GM15510 (cell line): ENCODE measurements around the gene FAM20C.

Experiments used
- POLR2A ChIP-seq: IDR thresholded peaks from 3 replicates; pipeline ENCODE4 v1.6.1; 2011; ENCODE audit warnings: borderline replicate concordance; ENCODE audit not compliant: insufficient read length; ENCODE audit errors: extremely low read depth

FAM20C gene

DNA sequence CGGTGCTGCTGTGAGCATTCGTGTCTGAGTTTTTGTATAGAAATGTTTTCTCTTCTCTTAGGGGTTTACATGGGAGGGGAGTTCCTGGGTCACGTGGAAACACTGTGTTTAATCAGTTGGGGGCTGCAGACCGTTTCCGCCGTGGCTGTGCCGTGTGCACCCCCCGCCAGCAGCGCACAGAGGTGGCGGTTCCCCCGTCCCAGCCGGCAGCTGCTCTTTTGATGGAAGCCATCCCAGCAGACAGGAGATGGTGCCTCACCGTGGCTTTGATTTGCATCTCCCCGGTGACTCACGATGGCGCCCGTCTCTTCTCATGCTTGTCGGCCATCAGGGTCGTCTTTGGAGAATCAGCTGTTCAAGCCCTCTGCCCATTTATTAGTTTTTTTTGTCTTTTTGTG, 62.7 kb downstream of the FAM20C start:
- no peak for TF ChIP-seq POLR2A

DNA sequence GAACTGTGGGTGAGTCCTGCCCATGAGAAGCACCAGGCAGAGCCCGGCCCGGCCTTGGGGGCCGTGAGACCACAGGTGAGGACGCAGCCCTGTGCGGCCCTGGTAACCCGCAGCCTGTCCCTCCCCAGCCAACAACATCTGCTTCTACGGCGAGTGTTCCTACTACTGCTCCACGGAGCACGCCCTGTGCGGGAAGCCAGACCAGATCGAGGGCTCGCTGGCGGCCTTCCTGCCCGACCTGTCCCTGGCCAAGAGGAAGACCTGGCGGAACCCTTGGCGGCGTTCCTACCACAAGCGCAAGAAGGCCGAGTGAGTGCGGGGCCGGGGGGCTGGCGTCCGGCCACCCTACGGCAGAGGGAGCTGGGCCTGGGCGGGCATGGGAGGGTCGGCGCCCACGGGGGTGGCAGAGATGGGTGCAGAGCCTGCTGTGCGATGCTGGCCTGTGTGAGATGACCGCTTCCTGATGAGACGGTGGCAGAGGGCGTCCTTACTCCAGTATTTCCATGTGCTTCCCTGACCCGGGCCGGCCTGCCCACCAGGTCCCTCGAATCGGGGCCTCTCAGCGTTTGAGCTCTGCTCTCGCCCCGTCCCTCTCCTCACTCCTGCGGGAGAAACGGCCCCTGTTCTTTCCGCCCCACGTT, 63.5 kb downstream of the FAM20C start:
- no peak for TF ChIP-seq POLR2A

DNA sequence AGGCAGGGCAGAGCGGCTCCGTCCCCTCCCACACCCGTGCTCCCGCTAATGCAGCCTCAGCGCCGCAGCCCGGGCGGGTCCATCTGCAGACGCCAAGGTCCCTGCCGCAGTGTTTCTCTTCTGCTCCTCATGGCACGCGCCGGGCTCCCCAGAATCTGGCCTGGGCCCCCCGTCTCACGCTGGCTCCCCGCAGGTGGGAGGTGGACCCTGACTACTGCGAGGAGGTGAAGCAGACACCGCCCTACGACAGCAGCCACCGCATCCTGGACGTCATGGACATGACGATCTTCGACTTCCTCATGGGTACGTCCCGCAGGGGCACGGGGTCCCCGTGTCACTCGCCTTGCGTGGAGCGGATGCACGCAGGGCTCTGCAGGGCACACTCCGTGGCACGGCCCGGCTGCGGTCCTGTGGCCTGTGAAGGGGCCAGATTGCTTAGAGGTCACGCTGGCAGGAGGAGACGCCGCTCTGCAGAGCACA, 64.1 kb downstream of the FAM20C start:
- no peak for TF ChIP-seq POLR2A

DNA sequence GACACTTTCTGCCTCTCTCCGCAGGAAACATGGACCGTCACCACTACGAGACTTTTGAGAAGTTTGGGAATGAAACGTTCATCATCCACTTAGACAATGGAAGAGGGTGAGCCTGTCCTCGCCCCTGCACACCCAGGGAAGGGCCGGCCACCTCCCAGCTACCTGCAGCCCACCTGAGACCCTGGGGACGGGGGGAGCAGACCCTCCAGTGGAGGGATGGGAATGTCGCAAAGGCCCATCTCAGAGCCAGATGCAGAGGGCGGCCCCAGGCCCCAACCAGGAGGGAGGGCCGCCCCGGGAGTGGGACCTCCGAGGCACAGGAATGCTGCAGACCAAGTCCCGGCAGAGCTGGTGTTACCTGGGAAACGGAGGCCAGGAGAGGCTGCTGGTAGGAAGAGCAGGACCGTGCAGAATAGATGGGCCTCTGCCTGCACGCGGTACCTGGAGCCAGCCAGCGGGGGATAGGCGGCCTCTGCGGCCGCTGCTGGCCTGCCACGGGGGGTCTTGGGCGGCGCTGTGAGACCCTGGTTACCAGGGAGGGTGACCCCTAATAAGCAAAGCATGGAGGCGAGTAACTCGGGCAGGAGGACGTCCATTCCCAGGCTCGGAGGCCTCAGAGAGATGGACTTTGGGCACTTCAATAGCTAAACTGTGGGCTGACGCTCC, 64.7 kb downstream of the FAM20C start:
- TF ChIP-seq POLR2A, result no peak

DNA sequence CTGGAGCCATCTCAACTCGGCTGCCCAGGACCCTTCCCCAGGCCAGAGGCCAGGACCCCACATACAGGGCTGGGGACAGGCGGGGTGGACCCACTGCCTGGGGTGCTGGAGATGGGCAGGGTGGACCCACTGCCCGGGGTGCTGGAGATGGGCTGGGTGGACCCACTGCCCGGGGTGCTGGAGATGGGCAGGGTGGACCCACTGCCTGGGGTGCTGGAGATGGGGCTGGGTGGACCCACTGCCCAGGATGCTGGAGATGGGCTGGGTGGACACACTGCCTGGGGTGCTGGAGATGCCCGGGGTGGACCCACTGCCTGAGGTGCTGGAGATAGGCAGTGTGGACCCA, 65.2 kb downstream of the FAM20C start:
- TF ChIP-seq POLR2A, result no peak

DNA sequence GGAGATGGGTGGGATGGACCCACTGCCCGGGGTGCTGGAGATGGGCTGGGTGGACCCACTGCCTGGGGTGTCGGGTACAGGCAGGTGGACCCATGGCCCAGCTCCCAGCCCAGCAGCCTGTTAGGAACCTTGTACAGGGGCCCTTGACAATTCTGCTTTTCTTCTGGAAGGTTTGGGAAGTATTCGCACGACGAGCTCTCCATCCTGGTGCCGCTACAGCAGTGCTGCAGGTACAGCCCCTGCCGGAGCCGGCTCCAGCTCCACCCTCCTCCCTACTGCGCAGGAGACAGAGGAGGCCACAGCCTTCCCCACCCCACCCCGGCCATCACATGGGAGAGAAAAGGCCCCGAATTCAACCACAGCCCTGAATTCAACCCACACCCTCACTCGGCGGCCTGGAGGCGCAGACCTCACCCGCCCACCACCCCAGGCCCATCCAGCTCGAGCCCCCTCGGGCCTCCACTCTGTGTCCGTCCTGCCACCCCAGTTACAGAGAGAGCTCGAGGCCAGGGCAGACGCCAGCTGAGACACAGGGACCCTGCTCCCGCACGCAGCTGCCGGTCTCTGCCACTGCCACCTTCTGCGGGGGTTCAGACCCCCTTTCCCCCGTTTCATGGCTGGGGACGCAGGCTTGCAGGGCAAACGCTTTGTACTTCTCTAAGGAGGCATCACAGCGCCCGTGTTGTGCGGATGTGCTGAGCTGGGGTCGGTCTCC, 66.3 kb downstream of the FAM20C start:
- TF ChIP-seq POLR2A, result no peak

DNA sequence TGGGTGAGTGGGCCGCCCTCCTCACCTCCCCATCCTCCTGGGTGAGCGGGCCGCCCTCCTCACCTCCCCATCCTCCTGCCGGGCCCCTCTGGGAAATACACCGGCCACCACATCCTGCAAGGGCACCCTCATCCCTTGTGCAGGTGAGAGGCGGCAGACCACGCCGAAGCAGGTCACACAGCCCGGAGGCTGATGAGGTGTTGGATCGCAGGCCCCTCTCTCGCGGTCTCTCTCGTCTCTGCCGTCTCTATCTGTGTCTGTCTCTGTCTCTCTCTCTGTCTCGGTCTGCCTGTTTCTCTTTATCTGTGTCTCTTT, 66.8 kb downstream of the FAM20C start:
- TF ChIP-seq POLR2A, result no peak

DNA sequence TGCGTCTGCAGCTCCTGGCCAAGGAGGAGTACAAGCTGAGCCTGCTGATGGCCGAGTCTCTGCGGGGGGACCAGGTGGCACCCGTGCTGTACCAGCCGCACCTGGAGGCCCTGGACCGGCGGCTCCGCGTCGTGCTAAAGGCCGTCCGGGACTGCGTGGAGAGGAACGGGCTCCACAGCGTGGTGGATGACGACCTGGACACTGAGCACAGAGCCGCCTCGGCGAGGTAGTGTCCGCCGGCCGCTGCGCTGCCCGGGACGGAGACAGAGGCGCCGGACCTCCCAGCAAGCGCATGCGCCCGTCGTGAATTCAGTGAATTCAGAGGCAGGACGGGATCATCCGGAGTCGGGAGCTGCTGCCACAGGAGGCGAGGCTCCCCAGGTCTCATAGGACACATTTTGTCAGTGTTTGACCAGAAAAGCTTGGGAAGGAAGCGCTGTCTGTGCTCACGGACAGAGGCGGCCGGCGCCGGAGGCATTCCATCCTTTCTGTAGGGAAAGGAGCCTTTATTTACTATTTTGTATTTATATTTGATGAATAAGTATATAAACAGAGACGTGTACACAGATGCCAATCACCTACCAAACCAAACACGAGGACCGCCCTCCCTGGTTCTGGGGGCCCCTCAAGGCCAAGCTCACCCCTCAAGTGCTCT, 67.5 kb downstream of the FAM20C start:
- TF ChIP-seq POLR2A, result no peak

DNA sequence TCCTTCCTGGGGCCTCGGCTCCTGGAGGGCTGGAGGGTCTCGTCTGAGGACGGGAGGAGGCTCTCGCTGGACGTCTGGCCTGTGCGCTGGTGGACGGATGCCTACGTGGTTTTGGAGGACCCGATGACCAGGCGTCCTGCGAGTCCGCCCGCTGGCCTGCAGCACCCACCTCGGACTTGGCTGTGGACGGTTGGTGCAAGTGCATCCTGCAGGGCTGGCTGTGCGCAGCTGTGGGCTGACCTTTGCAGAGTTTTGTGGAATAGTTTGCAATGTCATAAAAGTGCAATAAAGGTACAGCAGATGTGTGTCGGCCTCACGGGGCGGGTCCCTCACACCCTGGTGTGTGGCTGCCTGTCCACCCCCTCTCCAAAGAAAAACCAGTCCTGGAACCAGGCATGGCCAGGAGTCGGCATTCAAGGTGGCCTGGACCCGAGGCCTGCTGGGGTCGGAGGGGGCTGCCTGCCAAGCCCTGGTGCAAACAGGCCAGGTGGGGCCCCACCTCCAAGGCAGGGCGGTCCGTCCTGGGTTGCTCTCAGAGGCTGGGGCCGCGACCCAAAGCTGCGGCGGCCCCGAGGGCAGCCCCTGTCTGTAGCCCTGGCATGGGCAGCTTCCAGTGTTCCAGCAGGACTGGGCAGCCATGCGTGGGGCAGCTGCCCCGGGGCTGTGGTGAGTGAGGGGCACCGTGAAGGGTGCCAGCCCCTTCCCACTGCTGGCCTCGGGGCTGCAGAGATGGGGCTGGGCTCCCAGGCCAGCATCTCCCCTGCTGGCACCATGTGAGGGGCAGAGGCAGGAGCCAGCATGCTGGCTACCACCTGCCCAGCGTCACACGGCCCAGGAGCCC, 68.3 kb downstream of the FAM20C start:
- no peak for TF ChIP-seq POLR2A

DNA sequence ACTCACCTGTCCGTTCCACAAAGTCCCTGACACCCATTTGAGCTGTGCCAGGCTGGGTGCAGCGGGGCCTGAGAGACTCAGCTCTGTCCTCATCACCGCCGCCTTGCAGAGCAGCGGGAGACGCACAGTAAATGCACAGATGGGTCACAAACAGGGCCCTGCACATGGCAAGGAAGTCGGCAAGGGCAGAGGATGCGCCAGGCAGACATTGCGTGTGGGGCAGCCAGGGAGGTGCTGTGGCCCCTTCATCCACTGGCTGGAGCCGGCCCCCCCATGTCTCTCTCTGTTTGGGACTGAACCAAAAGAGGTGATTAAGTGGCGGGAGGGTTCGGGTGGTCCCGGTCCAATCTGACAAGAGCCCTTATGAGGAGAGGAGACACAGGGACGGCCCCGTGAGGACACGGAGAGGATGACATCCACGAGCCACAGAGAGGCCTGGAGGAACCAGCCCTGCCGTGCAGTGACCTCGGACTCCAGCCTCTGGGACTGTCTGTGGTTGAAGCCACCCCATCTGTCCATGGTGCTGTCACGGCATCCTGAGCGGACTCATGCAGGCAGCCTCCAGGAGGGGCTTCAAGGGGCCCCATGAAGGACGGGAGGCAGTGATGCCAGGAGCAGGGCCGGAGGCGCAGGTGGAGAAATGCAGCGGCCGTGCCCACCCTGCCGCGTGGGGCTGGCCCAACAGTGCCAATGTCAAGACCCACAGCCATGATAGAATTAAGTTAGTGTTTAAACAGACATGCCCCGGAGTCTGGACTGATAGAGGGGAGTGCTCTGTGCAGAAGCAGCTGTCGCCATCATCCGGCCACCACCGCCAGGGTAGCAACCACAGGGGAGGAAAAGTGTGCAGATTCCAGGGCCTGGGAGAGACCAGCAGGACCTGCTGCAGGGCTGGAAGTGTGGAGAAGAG, 69.2 kb downstream of the FAM20C start:
- TF ChIP-seq POLR2A, result no peak

DNA sequence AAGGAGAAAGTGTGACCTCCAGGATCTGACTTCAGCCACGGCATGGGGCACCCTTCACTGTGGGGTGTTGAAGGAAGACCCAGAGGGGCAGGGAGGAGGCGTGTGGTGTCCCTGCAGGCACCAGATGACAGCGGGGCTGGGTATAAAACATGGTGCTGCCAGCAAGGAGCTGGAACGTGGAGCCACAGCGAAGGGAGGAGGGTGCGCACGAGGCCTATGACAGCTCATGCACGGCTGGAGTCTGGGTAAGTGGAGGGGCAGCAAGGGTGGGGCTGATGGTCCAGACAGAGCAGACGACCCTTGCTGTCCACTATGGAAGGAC, 69.8 kb downstream of the FAM20C start:
- no peak for TF ChIP-seq POLR2A

DNA sequence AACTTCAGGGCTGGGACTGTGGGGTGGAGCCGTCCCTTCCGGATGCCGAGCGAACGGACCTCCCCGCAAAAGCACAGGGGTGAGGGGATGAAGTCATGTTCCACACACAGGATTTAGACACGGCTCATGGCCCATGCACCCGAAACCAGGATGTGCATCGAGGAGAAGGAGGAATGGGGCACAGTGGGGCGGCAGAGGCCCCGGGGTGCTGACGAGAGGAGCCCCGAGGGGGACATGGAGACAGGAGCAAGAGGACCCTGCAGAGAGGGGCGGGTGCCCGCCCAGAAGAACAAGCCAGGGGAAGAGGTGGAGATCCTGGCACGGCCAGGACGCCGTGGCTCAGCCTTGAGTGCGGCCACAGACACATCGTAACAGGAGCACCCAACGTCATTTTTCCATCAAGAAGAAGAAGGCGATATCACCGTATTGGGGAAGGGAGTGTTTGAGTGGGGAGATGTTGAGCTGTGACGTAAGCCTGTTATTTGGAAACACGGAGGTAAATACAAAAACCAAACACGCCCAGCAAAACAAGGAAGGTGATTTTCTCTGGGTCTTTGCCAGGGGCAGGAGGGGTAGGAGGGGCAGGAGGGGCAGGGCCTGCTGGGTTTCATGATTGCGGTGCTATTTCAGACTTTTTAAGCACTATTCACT, 72.3 kb downstream of the FAM20C start:
- TF ChIP-seq POLR2A, result no peak

DNA sequence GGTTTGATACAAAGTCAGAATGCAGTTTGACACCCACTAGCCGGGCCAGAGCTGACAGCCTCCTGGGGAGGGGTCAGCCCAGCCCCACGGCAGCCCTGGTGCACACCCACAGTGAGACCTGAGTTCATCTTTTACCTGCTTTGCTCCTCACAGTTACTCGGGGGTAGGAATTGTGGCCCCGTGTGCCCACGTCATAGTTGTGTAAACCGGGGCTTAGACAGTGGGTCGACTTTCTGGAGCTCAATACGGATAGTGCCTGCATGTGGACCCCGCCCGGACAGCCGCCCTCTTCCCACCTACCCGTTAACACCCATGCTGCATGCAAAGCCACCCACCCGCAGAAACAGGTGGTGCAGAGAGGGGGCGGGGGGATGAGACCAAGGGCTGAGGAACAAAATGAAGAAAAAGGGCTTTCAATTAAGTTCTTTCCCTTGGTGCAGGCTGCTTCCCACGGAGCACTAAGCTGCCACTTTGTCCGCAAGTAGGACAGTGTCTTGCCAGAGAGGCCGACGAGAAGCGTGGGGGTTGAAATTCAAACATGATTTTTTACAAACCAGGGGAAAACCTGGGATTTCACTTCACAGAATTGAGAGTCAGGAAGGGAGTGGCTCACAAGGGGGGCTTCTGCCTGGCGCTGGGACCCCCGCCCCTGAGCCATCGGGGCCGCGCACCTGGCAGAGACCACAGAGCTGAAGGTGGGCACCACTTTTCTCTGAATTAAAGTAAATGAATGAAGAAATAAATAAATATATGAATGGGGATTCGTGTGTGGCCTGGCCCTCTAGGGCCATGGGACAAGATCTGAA, 73.0 kb downstream of the FAM20C start:
- TF ChIP-seq POLR2A, result no peak
